ENCODE measurements around the gene OSBP2. TPM values are rescaled to one million over a fixed set of nuclear protein-coding genes. Genes with fewer than 3 reads are reported as not detected.

The OSBP2 gene
- total RNA-seq, 3 donors from 2014 or later: 0.96 to 4.6 (median 4.4) TPM

DNA sequence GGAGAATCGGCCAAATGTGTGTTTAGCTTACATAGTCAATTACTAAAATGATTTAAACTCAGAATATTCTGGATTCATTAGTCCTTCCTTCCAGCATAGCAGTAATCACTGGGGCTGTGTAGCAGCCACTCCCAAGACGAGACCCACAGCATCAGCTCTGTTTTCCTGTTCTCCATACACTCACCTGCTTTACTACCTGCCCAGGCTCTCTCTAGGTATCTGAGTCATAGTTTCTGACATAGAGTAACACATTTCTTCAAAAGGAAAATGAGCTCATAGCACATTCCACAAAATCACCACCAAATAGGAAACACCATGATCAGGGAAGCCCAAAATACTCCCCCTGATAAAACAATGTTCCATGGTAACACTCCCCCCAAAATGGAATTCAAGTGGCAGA is 251.0 kb downstream of the OSBP2 start:
- peaks cover 0 to 4% of the 10 kb centered on the region in 2 donors for H3K4me1 ChIP-seq
- no peak overlapping the region for H3K4me3 ChIP-seq
- H3K27ac ChIP-seq: peak overlapping the region; percentile 61 to 92
- intact Hi-C loops (cut with DNase I; ENCODE audit: low total_unique reads): loop anchor here (2.0 kb wide), 1 partner anchor 139 kb away; no protein-coding TSS in a partner anchor
- no peaks in the 10 kb centered on the region for H3K27me3 ChIP-seq
- H3K9me3 ChIP-seq: no peaks in the 10 kb centered on the region
- H3K36me3 ChIP-seq: no peaks in the 10 kb centered on the region
- DNase-seq (ENCODE audit: low spot score in 2 of 2): no peak
- TF ChIP-seq POLR2A (IDR thresholded peaks at IDR 0.05) (no peak), POLR2AphosphoS5 (IDR thresholded peaks at IDR 0.05) (no peak)

DNA sequence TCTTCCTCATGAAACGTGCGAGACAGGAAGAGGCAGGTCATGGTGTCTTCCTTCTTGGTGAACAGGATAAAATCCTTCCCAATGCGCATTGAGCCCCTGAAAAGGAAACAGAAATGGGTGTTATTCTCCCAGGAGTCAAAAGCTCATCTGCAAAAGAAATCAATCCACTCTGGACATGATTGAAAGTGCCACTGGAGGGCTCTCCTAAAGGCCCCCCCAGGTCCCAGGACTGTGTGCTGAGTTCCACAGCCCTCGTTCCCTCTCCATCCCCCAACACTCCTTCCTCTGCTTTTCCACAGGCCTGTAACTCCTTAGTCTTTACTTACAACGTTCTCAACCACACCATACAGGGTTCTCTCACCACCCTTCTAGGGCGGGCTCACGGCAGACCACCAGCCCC is 251.7 kb downstream of the OSBP2 start:
- H3K27me3 ChIP-seq: no peaks in the 10 kb centered on the region
- peak overlapping the region; percentile 61 to 92 for H3K27ac ChIP-seq
- H3K4me1 ChIP-seq: peaks cover 0 to 4% of the 10 kb centered on the region in 2 donors
- H3K36me3 ChIP-seq: no peaks in the 10 kb centered on the region
- intact Hi-C loops (cut with DNase I; ENCODE audit: low total_unique reads): loop anchor here (2.0 kb wide), 1 partner anchor 138 kb away; no protein-coding TSS in a partner anchor
- H3K4me3 ChIP-seq: no peak overlapping the region
- H3K9me3 ChIP-seq: no peaks in the 10 kb centered on the region
- TF ChIP-seq, protein P1, sequence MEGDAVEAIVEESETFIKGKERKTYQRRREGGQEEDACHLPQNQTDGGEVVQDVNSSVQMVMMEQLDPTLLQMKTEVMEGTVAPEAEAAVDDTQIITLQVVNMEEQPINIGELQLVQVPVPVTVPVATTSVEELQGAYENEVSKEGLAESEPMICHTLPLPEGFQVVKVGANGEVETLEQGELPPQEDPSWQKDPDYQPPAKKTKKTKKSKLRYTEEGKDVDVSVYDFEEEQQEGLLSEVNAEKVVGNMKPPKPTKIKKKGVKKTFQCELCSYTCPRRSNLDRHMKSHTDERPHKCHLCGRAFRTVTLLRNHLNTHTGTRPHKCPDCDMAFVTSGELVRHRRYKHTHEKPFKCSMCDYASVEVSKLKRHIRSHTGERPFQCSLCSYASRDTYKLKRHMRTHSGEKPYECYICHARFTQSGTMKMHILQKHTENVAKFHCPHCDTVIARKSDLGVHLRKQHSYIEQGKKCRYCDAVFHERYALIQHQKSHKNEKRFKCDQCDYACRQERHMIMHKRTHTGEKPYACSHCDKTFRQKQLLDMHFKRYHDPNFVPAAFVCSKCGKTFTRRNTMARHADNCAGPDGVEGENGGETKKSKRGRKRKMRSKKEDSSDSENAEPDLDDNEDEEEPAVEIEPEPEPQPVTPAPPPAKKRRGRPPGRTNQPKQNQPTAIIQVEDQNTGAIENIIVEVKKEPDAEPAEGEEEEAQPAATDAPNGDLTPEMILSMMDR (IDR thresholded peaks at IDR 0.05): no peak
- no peak for TF ChIP-seq POLR2A (IDR thresholded peaks at IDR 0.05)
- no peak for TF ChIP-seq POLR2AphosphoS5 (IDR thresholded peaks at IDR 0.05)
- no peak for DNase-seq (ENCODE audit: low spot score in 2 of 2)

DNA sequence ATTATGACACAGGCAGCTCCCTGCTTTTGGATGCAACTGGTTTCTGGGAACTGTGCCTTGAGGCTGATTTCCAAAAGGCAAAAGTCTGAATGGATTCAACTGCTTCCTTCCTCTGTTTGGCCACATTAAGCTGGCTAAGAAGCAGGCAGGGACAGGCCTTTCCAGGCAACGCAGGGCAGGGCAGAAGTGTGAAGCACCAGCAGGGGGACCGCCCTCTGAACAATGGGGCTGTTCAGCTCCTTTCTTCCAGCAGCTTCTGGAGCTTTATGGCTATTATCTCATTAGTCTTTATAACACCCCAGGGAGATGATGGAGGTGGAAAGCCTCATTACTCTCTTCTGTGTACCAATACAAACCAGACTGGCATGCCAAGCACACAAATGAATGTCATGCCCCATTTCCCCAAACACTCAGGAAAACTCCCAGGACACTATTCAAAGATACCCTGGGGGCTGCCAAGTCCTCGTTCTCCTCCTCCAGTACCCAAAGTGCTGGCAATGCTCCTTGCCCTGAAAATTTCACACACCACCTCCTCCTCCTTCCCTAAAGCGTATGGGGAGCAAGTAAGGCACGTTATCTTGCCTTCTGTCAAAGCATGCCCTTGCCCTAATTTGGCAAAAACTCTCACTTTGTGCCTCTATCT is 252.6 kb downstream of the OSBP2 start:
- TF ChIP-seq POLR2A (IDR thresholded peaks at IDR 0.05) (no peak), POLR2AphosphoS5 (IDR thresholded peaks at IDR 0.05) (peak in 1 of 3 donors; percentile 15)
- TF ChIP-seq, protein P1 (IDR thresholded peaks at IDR 0.05): peak in 1 of 3 donors; percentile 16
- intact Hi-C loops (cut with DNase I; ENCODE audit: low total_unique reads): loop anchor here (2.0 kb wide), 1 partner anchor 138 kb away; no protein-coding TSS in a partner anchor
- no peaks in the 10 kb centered on the region for H3K27me3 ChIP-seq
- H3K4me3 ChIP-seq: peak overlapping the region in 1 of 3 donors; percentile 7
- H3K4me1 ChIP-seq: peaks cover 0 to 4% of the 10 kb centered on the region in 2 donors
- H3K27ac ChIP-seq: peak overlapping the region; percentile 61 to 92
- no peaks in the 10 kb centered on the region for H3K9me3 ChIP-seq
- H3K36me3 ChIP-seq: no peaks in the 10 kb centered on the region
- DNase-seq (ENCODE audit: low spot score in 2 of 2): peak in 1 of 2 donors; percentile 86

DNA sequence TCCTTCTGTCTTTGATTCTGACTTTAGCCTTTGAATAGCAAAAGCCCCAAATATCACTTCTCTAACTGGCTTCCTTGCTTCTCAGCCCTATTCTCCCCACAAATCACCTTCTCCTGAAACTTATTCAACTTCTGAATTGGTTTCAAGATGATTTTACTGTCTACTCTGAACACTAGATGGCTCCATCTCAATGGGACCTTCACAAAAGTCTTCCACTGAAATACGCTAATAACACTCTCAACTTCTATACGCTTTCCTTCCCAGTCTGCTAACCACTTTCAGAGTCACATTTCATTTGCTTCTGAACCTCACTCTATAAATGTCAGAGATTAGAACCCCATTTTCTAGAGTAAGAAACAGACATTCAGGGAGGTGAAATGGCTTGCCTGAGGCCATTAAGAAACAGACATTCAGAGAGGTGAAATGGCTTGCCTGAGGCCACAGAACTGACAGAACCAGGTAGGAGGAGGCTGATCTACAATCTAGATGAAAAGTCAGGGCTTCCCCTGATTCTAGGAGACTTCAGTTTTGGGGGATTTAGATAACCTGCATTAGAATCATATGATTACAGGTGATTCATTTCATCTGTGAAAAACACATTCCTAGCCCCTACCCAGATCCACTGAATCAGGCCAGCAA is 253.3 kb downstream of the OSBP2 start:
- Histone ChIP-seq H3K4me1 (peaks cover 0 to 4% of the 10 kb centered on the region in 2 donors), H3K27ac (peak overlapping the region; percentile 61 to 92), H3K9me3 (no peaks in the 10 kb centered on the region), H3K36me3 (no peaks in the 10 kb centered on the region), H3K4me3 (no peak overlapping the region), H3K27me3 (no peaks in the 10 kb centered on the region)
- TF ChIP-seq, protein P1 (IDR thresholded peaks at IDR 0.05): peak; percentile 31 to 69 (median 66)
- no peak for TF ChIP-seq POLR2AphosphoS5 (IDR thresholded peaks at IDR 0.05)
- TF ChIP-seq POLR2A (IDR thresholded peaks at IDR 0.05): no peak
- no peak for DNase-seq (ENCODE audit: low spot score in 2 of 2)
- intact Hi-C loops (cut with DNase I; ENCODE audit: low total_unique reads): loop anchor here (2.0 kb wide), 1 partner anchor 137 kb away; no protein-coding TSS in a partner anchor

DNA sequence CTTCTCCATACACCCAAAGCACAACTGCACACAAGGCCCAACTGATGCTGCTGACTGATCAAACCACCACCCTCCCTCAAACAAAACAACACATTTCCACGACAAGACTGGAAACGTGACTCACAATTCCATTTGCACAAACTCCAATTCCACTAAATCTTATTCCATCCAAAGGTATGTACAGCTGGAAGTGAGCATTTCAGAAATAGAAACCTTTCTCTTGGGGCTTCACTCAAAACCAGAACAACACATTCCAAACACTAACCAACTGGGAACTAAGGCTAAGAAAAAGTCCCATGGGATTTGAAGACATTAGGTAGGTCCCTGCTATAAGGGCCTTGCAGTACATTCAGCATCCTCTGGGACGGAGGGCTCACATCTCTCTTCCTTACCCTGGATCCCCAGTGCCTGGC is 254.3 kb downstream of the OSBP2 start:
- Histone ChIP-seq H3K9me3 (no peaks in the 10 kb centered on the region), H3K27me3 (no peaks in the 10 kb centered on the region), H3K36me3 (no peaks in the 10 kb centered on the region), H3K4me3 (no peak overlapping the region), H3K4me1 (peaks cover 0 to 4% of the 10 kb centered on the region in 2 donors), H3K27ac (peak overlapping the region; percentile 61 to 92)
- no peak for TF ChIP-seq POLR2A (IDR thresholded peaks at IDR 0.05)
- TF ChIP-seq, protein P1 (IDR thresholded peaks at IDR 0.05): no peak
- no peak for TF ChIP-seq POLR2AphosphoS5 (IDR thresholded peaks at IDR 0.05)
- intact Hi-C loops (cut with DNase I; ENCODE audit: low total_unique reads): no loop called here
- DNase-seq (ENCODE audit: low spot score in 2 of 2): no peak

Measured in breast epithelium (tissue), 4 donors.